NCI-H345 (cell line): ENCODE data around the gene ESR1.

Experiments used
- DNase-seq: peaks from one replicate; lab custom pipeline; 2025; lab: John Stamatoyannopoulos, UW

The ESR1 gene

GRCh38 chr6:151807513-151808370 is at the start of gene ESR1:
ESR1 (plus strand) TSS chr6:151807682; CDS start chr6:151807913, 231 bp downstream.
- DNase-seq: no peak

DNA sequence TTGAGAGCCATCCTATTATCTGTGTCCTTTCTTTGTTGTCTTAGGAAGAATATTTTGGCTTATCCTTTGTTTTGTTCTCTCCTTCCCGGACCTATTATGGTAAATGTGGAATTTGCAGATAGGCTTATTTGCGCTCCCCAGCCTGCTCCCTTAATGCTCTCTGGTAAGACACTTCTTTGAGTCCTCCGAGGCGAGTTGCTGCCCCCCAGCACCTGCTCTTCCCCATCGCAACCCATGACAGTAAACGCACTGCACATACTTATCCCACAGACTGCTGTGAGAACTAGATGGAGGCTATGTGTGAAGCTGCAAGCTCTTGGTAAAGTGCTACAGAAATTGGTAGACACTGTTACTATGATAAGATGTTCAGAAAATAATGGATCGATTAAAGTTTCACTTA is 47.0 kb upstream of the ESR1 start:
- no peak for DNase-seq

GRCh38 chr6:151761851-151762250 is 45.6 kb upstream of the ESR1 start:
- DNase-seq: no peak

DNA sequence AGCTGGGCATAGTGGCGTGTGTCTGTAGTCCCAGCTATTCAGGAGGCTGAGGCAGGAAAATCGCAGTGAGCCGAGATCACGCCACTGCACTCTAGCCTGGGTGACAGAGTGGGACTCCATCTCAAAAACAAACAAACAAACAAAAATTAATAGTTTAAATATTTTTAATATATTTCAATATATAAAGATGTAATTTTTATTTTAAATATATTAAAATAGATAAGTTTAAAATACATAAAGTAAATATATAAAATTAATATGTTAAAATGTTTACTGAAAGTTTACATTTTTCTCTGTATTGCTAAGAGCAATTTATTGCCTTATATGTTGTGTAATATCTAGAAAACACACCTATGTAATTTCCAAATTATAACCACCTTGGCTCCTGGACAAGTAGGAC is 44.7 kb upstream of the ESR1 start:
- no peak for DNase-seq

GRCh38 chr6:151763303-151763702 is 44.2 kb upstream of the ESR1 start:
- DNase-seq: no peak

DNA sequence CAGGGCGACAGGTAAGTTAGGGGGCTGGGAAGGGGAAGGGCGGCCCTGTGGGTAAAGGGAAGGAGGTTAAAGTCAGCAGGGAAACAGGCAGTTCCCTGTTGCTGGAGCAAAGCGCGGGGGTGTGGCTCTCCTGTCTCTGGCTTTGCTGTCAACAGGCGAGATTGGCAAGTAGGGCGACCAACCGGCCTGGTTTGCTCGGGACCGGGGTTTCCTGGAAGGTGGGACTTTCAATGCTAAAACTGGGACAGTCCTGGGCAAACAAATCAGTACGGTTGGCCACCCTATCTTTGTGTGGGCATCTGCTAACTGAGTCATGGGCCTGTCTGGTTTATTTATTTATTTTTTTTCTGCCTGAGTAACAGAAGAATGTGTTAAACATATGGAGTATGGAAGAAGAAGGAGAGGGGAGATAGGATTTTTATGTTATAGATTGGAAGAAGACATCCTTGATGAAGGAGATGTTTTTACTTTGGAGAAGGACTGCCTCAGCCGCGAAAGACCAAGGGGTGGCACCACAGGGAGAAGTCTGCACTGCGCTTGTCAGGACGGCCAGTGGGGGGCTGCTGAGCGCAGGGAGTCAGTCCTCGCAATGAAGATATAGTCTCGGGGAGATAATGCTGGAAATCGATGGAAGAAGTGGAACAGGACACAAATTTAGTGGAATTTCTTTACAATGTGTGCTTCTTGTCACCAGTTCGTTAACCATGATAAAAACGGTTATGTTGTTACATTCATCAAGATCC is 43.4 kb upstream of the ESR1 start:
- no peak for DNase-seq

GRCh38 chr6:151765444-151765886 is 42.0 kb upstream of the ESR1 start:
- DNase-seq: peak; percentile 19

GRCh38 chr6:151772446-151772845 is 35.0 kb upstream of the ESR1 start:
- DNase-seq: no peak

DNA sequence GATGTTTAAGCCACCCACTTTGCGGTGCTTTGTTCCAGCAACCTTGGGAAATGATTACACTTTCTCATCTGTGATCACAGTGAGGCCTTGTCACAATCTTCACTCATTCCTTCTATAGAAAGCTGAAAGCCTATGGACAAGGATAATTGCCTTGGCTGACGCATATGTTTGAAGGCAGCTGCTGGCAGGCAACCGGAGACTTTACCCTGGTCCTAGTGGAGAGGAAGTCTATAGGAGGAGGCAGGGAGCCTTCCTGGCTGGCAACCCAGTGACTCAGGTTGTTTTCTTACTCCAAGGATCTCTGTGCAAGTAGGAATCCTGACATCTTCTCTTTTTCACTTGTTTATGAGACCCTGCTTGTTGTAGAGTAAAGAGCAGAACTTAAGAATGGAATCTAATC is 34.1 kb upstream of the ESR1 start:
- no peak for DNase-seq

DNA sequence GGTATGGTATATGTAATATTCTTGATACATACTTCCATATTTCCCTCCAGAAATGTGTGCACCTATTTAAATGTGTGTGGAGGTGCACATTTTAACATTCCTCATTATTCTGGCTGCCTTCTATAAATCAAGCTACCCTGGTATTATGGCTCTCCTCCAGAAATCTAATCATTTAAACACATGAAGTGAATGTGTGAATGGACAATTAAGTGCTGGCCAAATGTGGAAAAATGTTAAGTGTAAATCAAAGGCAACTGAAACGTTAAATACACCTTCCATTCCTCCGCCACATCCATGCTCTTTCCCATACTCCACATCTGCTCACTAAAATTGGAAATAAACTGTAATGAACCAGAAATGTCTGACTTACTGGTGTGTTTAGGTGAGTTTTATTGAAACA is 24.9 kb upstream of the ESR1 start:
- no peak for DNase-seq

GRCh38 chr6:151783692-151784091 is 23.8 kb upstream of the ESR1 start:
- no peak for DNase-seq

GRCh38 chr6:151784441-151785214 is 22.9 kb upstream of the ESR1 start:
- DNase-seq: no peak

- no peak for DNase-seq
Measured at GRCh38 chr6:151796842-151797530, 10.5 kb upstream of the ESR1 start.

DNA sequence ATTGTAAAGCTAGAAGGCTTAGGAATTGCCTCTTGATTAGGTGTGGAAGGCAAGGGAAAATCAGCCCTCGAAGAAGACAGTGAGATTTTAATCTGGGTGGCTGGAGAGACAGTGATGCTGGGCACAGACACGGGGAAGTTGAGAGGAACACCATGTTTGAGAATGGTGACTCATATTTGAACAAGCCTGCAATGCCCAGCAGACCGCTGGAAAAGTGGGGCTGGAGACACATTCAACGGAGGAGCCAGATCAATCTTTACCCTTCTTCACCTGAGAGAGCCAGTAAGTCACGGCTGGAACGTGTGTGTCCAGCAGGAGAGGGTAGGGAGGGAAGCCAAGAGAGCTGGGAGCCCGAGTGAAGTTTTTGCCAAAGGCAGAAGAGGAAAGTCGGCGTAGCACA is 3.7 kb upstream of the ESR1 start:
- DNase-seq: no peak

- no peak for DNase-seq
Measured at GRCh38 chr6:151804585-151805285, 2.7 kb upstream of the ESR1 start.

- DNase-seq: no peak
Measured at GRCh38 chr6:151805286-151805840, 2.1 kb upstream of the ESR1 start.

- no peak for DNase-seq
Measured at GRCh38 chr6:151806757-151807512, 547 bp upstream of the ESR1 start.

DNA sequence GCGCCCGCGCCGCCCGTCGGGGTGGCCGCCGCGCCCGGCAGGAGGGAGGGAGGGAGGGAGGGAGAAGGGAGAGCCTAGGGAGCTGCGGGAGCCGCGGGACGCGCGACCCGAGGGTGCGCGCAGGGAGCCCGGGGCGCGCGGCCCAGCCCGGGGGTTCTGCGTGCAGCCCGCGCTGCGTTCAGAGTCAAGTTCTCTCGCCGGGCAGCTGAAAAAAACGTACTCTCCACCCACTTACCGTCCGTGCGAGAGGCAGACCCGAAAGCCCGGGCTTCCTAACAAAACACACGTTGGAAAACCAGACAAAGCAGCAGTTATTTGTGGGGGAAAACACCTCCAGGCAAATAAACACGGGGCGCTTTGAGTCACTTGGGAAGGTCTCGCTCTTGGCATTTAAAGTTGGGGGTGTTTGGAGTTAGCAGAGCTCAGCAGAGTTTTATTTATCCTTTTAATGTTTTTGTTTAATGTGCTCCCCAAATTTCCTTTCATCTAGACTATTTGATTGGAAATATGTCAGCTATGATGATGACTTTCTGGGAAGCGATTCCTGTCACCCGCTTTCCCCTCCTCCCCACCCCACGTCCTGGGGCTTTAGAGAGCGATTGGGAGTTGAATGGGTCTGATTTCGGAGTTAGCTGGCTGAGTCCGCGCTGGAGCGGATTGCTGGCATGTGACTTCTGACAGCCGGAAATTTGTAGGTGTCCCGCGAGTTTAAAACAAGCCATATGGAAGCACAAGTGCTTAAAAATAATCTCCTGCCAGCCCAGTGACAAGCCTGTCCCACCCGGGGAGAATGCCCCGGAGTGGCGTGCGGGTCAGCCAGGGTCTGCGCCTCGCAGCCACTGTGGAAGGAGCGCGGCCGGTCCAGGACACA is 1.1 kb downstream of the ESR1 start:
- no peak for DNase-seq

DNA sequence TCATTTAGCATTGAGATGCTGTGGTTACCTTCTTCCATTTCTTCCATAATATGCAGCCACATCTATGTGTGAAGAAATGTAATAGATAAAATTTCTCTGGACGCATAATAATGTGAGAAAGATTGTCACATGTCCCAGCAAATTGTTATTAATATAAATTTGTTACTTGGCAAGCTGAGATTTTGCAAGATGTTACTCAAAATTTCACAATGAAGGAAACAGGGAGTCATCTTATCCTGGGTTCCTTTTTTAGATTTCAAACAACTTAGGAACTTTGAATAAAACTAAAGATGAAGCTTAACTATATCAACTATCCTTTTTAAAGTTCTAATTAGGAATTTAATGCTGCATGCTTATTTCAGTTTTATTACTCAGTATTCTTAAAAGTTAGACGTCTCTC is 3.6 kb downstream of the ESR1 start:
- DNase-seq: no peak
